Mammary epithelial cell (primary cell): ENCODE results near the gene YIF1B.

ENCODE experiments used
- EZH2 ChIP-seq: IDR thresholded peaks from 2 replicates; pipeline ENCODE4 v1.6.1; 2012; ENCODE audit warnings: low read length, inconsistent platforms, borderline replicate concordance
- TF ChIP-seq, protein P1 (sequence below), 2 donors: IDR thresholded peaks in 1 of 2; conservative IDR thresholded peaks in 1 of 2; 2 replicates each; pipeline ENCODE4 v1.5.1; 2011 to 2012; ENCODE audit warnings: inconsistent platforms in 2 of 2, low read length in 2 of 2, mild to moderate bottlenecking in 2 of 2, control low read depth in 1 of 2, low read depth in 1 of 2; ENCODE audit not compliant: insufficient read depth in 1 of 2; ENCODE audit errors: extremely low read depth in 1 of 2

GRCh38 chr19:38310279-38310670, 5.5 kb downstream of the YIF1B start:
- TF ChIP-seq, protein P1, sequence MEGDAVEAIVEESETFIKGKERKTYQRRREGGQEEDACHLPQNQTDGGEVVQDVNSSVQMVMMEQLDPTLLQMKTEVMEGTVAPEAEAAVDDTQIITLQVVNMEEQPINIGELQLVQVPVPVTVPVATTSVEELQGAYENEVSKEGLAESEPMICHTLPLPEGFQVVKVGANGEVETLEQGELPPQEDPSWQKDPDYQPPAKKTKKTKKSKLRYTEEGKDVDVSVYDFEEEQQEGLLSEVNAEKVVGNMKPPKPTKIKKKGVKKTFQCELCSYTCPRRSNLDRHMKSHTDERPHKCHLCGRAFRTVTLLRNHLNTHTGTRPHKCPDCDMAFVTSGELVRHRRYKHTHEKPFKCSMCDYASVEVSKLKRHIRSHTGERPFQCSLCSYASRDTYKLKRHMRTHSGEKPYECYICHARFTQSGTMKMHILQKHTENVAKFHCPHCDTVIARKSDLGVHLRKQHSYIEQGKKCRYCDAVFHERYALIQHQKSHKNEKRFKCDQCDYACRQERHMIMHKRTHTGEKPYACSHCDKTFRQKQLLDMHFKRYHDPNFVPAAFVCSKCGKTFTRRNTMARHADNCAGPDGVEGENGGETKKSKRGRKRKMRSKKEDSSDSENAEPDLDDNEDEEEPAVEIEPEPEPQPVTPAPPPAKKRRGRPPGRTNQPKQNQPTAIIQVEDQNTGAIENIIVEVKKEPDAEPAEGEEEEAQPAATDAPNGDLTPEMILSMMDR (conservative IDR thresholded peaks at IDR 0.05 in 1 of 2, IDR thresholded peaks at IDR 0.05 in 1 of 2; ENCODE audit: extremely low read depth in 1 of 2, insufficient read depth in 1 of 2, low read depth in 1 of 2, low read length in 2 of 2), result no peak
- TF ChIP-seq EZH2, result no peak
